K562 (cell line): ENCODE results near the gene ALK. TPM values are rescaled to one million over a fixed set of nuclear protein-coding genes. Genes with fewer than 3 reads are reported as not detected.

Experiments
- ATAC-seq: fragments of 200-7000 bp; cut with Tn5 transposase; 3 replicates; pipeline ENCODE4 v1.9.1; 2020; ENCODE audit warnings: moderate library complexity
- BruUV-seq: library from RNA; stranded (reverse); fragments of 400-500 nt; replicated peaks from 2 replicates; lab custom pipeline; 2021; lab: Mats Ljungman, UMichigan
- CTCF ChIA-PET: fragments of 300-600 bp; formaldehyde crosslinking; extraction: SDS; loops from one replicate; lab custom pipeline; 2021; ENCODE audit warnings: low intra/inter-chr PET ratio; lab: Yijun Ruan, JAX
- POLR2A ChIA-PET: fragments of 300-600, 350-650 bp; sonication (Branson Sonifier 250); formaldehyde crosslinking; extraction: SDS; loops from one replicate; lab custom pipeline; 2021; ENCODE audit warnings: antibody characterized with exemption, inconsistent platforms; lab: Yijun Ruan, JAX
- DNase-seq, 4 experiments: peaks; one replicate each; pipeline versions ENCODE4 v3.0.0 to v3.0.0-alpha.2; 2011 to 2018; ENCODE audit warnings: low spot score in 3 of 4, mixed read lengths in 3 of 4; ENCODE audit errors: extremely low read depth in 1 of 4
- FAIRE-seq: peaks from 2 replicates; lab custom pipeline; 2011; peaks lifted over from hg19 to GRCh38; lab: Jason Lieb, UNC
- H2AFZ ChIP-seq: 2 replicates; pipeline ENCODE4 v1.6.0; 2011; ENCODE audit warnings: low read depth, low read length, control low read depth, inconsistent platforms
- H3K27ac ChIP-seq: fragments of 200-600 bp; 3 replicates; pipeline ENCODE4 v1.8.0; 2011; ENCODE audit warnings: low read depth, mild to moderate bottlenecking, control low read depth, inconsistent platforms, low read length, moderate library complexity, mixed read lengths; ENCODE audit errors: extremely low read depth
- H3K27me3 ChIP-seq, 2 experiments: fragments of 300-600 bp in 1 of 2; 2 replicates in 1 of 2; 3 replicates in 1 of 2; pipeline versions ENCODE4 v1.6.0 to v1.8.0; 2011; ENCODE audit warnings: inconsistent platforms in 2 of 2, low read length in 2 of 2, mild to moderate bottlenecking in 1 of 2, mixed read lengths in 1 of 2, moderate library complexity in 1 of 2; ENCODE audit not compliant: control insufficient read depth in 2 of 2, insufficient read depth in 2 of 2
- H3K36me3 ChIP-seq: fragments of 300-600 bp; 3 replicates; pipeline ENCODE4 v1.8.0; 2011; ENCODE audit warnings: mild to moderate bottlenecking, low read length, inconsistent platforms; ENCODE audit not compliant: control insufficient read depth, insufficient read depth
- H3K4me1 ChIP-seq, 2 experiments: fragments of 200-600 bp in 1 of 2; replicated peaks in 1 of 2; 2 replicates in 1 of 2; 3 replicates in 1 of 2; pipeline versions ENCODE4 v1.5.1 to v1.8.0; 2011; ENCODE audit warnings: inconsistent platforms in 2 of 2, low read length in 2 of 2, mild to moderate bottlenecking in 1 of 2, mixed read lengths in 1 of 2, moderate library complexity in 1 of 2; ENCODE audit not compliant: control insufficient read depth in 2 of 2, insufficient read depth in 2 of 2
- H3K4me2 ChIP-seq: 2 replicates; pipeline ENCODE4 v1.6.1; 2011; ENCODE audit warnings: low read length, control low read depth, inconsistent platforms, mixed read lengths; ENCODE audit not compliant: insufficient read depth
- H3K4me3 ChIP-seq: fragments of 200-600 bp; sonication (generic), shearing (Covaris generic); 2 replicates; pipeline ENCODE4 v1.5.1; 2016; ENCODE audit warnings: control low read depth, inconsistent platforms
- H3K79me2 ChIP-seq: fragments of 200-600 bp; 3 replicates; pipeline ENCODE4 v1.8.0; 2011; ENCODE audit warnings: low read length, inconsistent platforms; ENCODE audit not compliant: control insufficient read depth, insufficient read depth
- H3K9ac ChIP-seq, 2 experiments: 2 replicates each; pipeline versions ENCODE4 v1.6.0 to v1.6.1; 2011; ENCODE audit warnings: low read depth in 2 of 2, low read length in 2 of 2, control low read depth in 1 of 2, inconsistent platforms in 1 of 2, mild to moderate bottlenecking in 1 of 2, mixed read lengths in 1 of 2; ENCODE audit not compliant: insufficient read depth in 1 of 2
- H3K9me1 ChIP-seq: one replicate; pipeline ENCODE4 v1.6.0; 2011; ENCODE audit warnings: inconsistent platforms, mild to moderate bottlenecking, low read length, moderate library complexity; ENCODE audit not compliant: control insufficient read depth, insufficient read depth
- H3K9me3 ChIP-seq: replicated peaks from 2 replicates; pipeline ENCODE4 v1.5.1; 2011; ENCODE audit warnings: low read depth, low read length, inconsistent platforms; ENCODE audit not compliant: control insufficient read depth, insufficient read depth
- H4K20me1 ChIP-seq: replicated peaks from 2 replicates; pipeline ENCODE4 v1.6.1; 2011; ENCODE audit warnings: low read length, inconsistent platforms, mixed read lengths; ENCODE audit not compliant: control insufficient read depth, insufficient read depth
- HDAC2 ChIP-seq: fragments of 450-650 bp; IDR thresholded peaks from 2 replicates; pipeline ENCODE4 v1.6.1; 2016; ENCODE audit warnings: mild to moderate bottlenecking
- HDGF ChIP-seq: fragments of 450-650 bp; IDR thresholded peaks from 2 replicates; pipeline ENCODE4 v1.6.1; 2016
- MEIS2 ChIP-seq: fragments of 450-650 bp; IDR thresholded peaks from 2 replicates; pipeline ENCODE4 v1.6.1; 2014; ENCODE audit warnings: mild to moderate bottlenecking; ENCODE audit not compliant: partially characterized antibody
- OTX1 ChIP-seq: fragments of 450-650 bp; formaldehyde crosslinking; IDR thresholded peaks from 2 replicates; pipeline ENCODE4 v1.4.0; 2022; ENCODE audit warnings: mild to moderate bottlenecking
- TBL1XR1 ChIP-seq, 2 experiments: IDR thresholded peaks; 2 replicates each; pipeline ENCODE4 v1.6.1; 2012; ENCODE audit warnings: improper control_type of control experiment in 2 of 2, low read length in 2 of 2, mild to moderate bottlenecking in 1 of 2
- THAP12 ChIP-seq: fragments of 250-450 bp; sonication (Bioruptor Pico); IDR thresholded peaks from 2 replicates; pipeline ENCODE4 v1.9.0; 2021; ENCODE audit warnings: mild to moderate bottlenecking, inconsistent platforms
- TRIM25 ChIP-seq: fragments of 450-650 bp; IDR thresholded peaks from 2 replicates; pipeline ENCODE4 v1.7.0; 2016; ENCODE audit warnings: borderline replicate concordance
- ZNF12 ChIP-seq: sonication (generic); formaldehyde crosslinking; IDR thresholded peaks from 2 replicates; pipeline ENCODE4 v1.4.0; 2020; ENCODE audit warnings: mild to moderate bottlenecking, missing genetic modification reagents
- ZNF282 ChIP-seq: sonication (generic); formaldehyde crosslinking; IDR thresholded peaks from 2 replicates; pipeline ENCODE4 v1.8.1; 2023; ENCODE audit warnings: missing genetic modification reagents
- ZNF561 ChIP-seq: fragments of 450-650 bp; formaldehyde crosslinking; conservative IDR thresholded peaks from 2 replicates; pipeline ENCODE4 v1.4.0; 2020; ENCODE audit warnings: mild to moderate bottlenecking, moderate library complexity
- WGBS: fragments of 100-300 bp; shearing (Covaris generic); methylation state at CpG from one replicate; pipeline ENCODE4 v1.1.6; 2016; ENCODE audit warnings: low coverage, mixed read lengths; ENCODE audit not compliant: insufficient coverage; ENCODE audit errors: missing lambda C conversion rate; 5-methylcytosine and 5-hydroxymethylcytosine counted together
- in situ Hi-C: fragments of 300-500 bp; cut with MboI; formaldehyde crosslinking; loops from 4 replicates; pipeline ENCODE4 v1.15.0; 2018; ENCODE audit warnings: inconsistent platforms, mixed read lengths
- intact Hi-C: fragments of 100-400 bp; cut with micrococcal nuclease; formaldehyde crosslinking; loops from 2 replicates; pipeline ENCODE4 v1.14.2; 2022
- polyA plus RNA-seq, 8 experiments: library from polyadenylated mRNA; depleted of rRNA in 4 of 8; stranded (reverse) in 5 of 8; unstranded in 3 of 8; fragments of >200 nt; fragmentation: Nextera tagmentation in 2 of 8; fragmentation: Illumina TruSeq in 1 of 8; extraction: Ambion mirVana in 2 of 8; extraction: Trizol in 1 of 8; gene quantifications; 2 replicates each; pipeline versions ENCODE4 v1.2.1 to v1.2.3, GENCODE V29; 2011 to 2014; ENCODE audit warnings: inconsistent platforms in 1 of 8, missing spikeins in 1 of 8
- total RNA-seq, 7 experiments: library from RNA; depleted of rRNA in 6 of 7; stranded (reverse); fragments of >200 nt in 6 of 7; fragmentation: Illumina TruSeq in 2 of 7; extraction: Trizol in 2 of 7; gene quantifications; 2 replicates each; pipeline versions ENCODE4 v1.2.1 to v1.2.3, GENCODE V29; 2011 to 2021; ENCODE audit warnings: low replicate concordance in 1 of 7

Gene ALK
- total and polyA plus RNA-seq, 9 of the 15 experiments (the other 6 are each of a cell fraction or from before 2014, with no cell fraction given) = not detected

GRCh38 chr2:29715655-29716054, 205.7 kb downstream of the ALK start:
- POLR2A ChIA-PET = no interaction called here
- intact Hi-C loops = no loop called here
- no peak overlapping the region for H3K9ac ChIP-seq
- in situ Hi-C loops = no loop called here
- CTCF ChIA-PET = no interaction called here
- no TSS peak for BruUV-seq
- 0% methylated on average over 3 of the region's 3 CpGs for WGBS
- DNase-seq = no peak
- H3K79me2 ChIP-seq = no peaks in the 10 kb centered on the region
- H2AFZ ChIP-seq = no peak overlapping the region
- no peak overlapping the region for H3K27ac ChIP-seq
- no peak for FAIRE-seq
- H3K36me3 ChIP-seq = no peaks in the 10 kb centered on the region
- no peak overlapping the region for H3K4me2 ChIP-seq
- H3K4me3 ChIP-seq = no peak overlapping the region
- TF ChIP-seq HDGF (no peak), MEIS2 (no peak), OTX1 (CRISPR knock-in tag) (no peak), ZNF561 (CRISPR knock-in tag) (no peak), THAP12 (CRISPR knock-in tag) (no peak), TRIM25 (no peak), ZNF282 (CRISPR knock-in tag) (no peak), HDAC2 (no peak), ZNF12 (CRISPR knock-in tag) (no peak), TBL1XR1 (IDR thresholded peaks at IDR 0.05; ENCODE audit: low read length in 2 of 2) (no peak)
- no peaks in the 10 kb centered on the region for H3K9me3 ChIP-seq
- no peaks in the 10 kb centered on the region for H3K27me3 ChIP-seq
- H3K9me1 ChIP-seq = no peaks in the 10 kb centered on the region
- no peaks in the 10 kb centered on the region for H3K4me1 ChIP-seq
- ATAC-seq = no peak
- H4K20me1 ChIP-seq = no peaks in the 10 kb centered on the region; the same call in 1 of the 2 replicates
